PFSK-1 (cell line): Measurements from ENCODE around the gene TXNDC15.

Experiments
- POLR2AphosphoS5 ChIP-seq: IDR thresholded peaks from 2 replicates; pipeline ENCODE4 v1.6.1; 2012; ENCODE audit warnings: low read depth, mild to moderate bottlenecking, control low read depth, low read length, moderate library complexity
- SIN3A ChIP-seq: IDR thresholded peaks from 2 replicates; pipeline ENCODE4 v1.6.1; 2012; ENCODE audit warnings: mild to moderate bottlenecking, low read length, moderate library complexity, borderline replicate concordance; ENCODE audit not compliant: insufficient read depth
- TF ChIP-seq, protein P1 (sequence below), 2 experiments: IDR thresholded peaks; 2 replicates each; pipeline versions ENCODE4 v1.6.1 to v1.8.0; 2011 to 2012; ENCODE audit warnings: low read depth in 2 of 2, low read length in 2 of 2, control low read depth in 1 of 2, inconsistent platforms in 1 of 2, mild to moderate bottlenecking in 1 of 2, moderate library complexity in 1 of 2; ENCODE audit not compliant: insufficient read depth in 1 of 2

DNA sequence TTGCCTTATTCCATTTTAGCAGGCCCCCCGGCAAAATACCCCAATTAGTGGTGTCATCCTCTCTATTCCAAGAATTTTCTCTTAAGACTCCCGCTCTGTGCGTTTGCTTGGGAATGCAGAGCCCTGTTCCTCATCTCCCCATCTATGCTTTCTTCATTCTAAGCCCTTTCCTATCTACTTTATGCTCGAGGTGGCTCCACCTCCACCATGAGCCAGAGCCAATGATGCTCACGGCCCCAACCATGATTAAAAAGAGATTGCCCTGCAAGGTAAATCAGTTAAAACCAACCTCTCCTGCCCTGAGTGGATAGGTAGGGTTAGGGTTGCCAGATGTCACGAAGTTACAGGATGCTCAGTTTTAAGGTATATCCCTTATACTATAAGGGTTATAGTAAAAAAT, 677 bp upstream of the TXNDC15 start:
- TF ChIP-seq SIN3A (no peak), POLR2AphosphoS5 (no peak)
- TF ChIP-seq, protein P1, sequence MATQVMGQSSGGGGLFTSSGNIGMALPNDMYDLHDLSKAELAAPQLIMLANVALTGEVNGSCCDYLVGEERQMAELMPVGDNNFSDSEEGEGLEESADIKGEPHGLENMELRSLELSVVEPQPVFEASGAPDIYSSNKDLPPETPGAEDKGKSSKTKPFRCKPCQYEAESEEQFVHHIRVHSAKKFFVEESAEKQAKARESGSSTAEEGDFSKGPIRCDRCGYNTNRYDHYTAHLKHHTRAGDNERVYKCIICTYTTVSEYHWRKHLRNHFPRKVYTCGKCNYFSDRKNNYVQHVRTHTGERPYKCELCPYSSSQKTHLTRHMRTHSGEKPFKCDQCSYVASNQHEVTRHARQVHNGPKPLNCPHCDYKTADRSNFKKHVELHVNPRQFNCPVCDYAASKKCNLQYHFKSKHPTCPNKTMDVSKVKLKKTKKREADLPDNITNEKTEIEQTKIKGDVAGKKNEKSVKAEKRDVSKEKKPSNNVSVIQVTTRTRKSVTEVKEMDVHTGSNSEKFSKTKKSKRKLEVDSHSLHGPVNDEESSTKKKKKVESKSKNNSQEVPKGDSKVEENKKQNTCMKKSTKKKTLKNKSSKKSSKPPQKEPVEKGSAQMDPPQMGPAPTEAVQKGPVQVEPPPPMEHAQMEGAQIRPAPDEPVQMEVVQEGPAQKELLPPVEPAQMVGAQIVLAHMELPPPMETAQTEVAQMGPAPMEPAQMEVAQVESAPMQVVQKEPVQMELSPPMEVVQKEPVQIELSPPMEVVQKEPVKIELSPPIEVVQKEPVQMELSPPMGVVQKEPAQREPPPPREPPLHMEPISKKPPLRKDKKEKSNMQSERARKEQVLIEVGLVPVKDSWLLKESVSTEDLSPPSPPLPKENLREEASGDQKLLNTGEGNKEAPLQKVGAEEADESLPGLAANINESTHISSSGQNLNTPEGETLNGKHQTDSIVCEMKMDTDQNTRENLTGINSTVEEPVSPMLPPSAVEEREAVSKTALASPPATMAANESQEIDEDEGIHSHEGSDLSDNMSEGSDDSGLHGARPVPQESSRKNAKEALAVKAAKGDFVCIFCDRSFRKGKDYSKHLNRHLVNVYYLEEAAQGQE (IDR thresholded peaks at IDR 0.05; ENCODE audit: insufficient read depth in 1 of 2, low read depth in 2 of 2, low read length in 2 of 2): no peak
